ENCODE measurements around the gene FAF2.

- TF ChIP-seq, protein P1, sequence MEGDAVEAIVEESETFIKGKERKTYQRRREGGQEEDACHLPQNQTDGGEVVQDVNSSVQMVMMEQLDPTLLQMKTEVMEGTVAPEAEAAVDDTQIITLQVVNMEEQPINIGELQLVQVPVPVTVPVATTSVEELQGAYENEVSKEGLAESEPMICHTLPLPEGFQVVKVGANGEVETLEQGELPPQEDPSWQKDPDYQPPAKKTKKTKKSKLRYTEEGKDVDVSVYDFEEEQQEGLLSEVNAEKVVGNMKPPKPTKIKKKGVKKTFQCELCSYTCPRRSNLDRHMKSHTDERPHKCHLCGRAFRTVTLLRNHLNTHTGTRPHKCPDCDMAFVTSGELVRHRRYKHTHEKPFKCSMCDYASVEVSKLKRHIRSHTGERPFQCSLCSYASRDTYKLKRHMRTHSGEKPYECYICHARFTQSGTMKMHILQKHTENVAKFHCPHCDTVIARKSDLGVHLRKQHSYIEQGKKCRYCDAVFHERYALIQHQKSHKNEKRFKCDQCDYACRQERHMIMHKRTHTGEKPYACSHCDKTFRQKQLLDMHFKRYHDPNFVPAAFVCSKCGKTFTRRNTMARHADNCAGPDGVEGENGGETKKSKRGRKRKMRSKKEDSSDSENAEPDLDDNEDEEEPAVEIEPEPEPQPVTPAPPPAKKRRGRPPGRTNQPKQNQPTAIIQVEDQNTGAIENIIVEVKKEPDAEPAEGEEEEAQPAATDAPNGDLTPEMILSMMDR (IDR thresholded peaks at IDR 0.05; ENCODE audit: low read length) = no peak
- TF ChIP-seq EZH2 (IDR thresholded peaks at IDR 0.05; ENCODE audit: borderline replicate concordance, low read length) = no peak
Observed at GRCh38 chr5:176508603-176509002, 60.4 kb downstream of the FAF2 start.

All from OCI-LY1 (cell line).